ENCODE data around the gene TRABD. TPM values are rescaled to one million over a fixed set of nuclear protein-coding genes. Genes with fewer than 3 reads are reported as not detected.

The TRABD gene
- total RNA-seq, 1 experiment from 2014 or later, result 83.5 TPM

DNA sequence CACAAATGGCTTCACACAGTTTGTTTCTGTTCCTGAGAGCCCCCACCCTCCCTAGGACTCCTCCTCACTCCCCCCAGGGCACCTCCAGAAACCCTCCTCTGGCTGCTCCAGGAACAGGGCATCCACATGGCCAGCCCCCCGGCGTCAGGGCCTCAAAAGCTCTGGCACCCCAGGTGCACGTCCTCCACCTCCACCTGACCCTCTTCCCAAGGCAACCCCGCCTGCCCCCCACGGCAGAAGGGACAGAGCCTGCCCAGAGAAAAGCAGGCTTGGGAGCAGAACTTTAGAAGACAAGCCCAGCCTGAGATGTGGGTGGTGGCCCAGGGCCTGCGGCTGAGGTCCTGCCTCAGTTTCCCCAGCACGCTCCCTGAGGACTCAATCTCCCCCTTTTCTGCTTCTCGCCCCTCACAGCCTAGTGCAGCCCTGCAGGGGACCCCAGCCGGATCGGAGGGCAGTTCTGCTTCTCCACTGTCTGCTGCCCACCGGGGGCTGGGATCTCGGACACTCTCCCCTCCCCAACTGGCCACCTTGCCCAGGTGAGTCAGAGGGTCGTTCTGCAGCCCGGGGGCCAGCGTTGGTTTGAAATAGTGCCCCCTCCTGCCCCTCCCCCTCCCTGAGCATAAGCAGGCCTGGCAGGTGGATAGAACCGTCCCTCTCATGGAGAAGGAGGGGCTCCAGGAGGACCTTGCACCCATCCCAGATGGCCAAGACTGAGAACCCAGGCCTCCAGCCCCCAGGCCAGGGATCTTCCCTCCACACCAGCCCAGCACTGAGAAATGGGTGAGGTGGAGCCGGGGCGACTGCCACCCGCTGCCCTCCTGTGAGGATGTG is 2.4 kb upstream of the TRABD start:
- DNase-seq (ENCODE audit: low spot score), result no peak
- in situ Hi-C loops (cut with HindIII; ENCODE audit: low sequenced_read_pairs), result no loop called here

DNA sequence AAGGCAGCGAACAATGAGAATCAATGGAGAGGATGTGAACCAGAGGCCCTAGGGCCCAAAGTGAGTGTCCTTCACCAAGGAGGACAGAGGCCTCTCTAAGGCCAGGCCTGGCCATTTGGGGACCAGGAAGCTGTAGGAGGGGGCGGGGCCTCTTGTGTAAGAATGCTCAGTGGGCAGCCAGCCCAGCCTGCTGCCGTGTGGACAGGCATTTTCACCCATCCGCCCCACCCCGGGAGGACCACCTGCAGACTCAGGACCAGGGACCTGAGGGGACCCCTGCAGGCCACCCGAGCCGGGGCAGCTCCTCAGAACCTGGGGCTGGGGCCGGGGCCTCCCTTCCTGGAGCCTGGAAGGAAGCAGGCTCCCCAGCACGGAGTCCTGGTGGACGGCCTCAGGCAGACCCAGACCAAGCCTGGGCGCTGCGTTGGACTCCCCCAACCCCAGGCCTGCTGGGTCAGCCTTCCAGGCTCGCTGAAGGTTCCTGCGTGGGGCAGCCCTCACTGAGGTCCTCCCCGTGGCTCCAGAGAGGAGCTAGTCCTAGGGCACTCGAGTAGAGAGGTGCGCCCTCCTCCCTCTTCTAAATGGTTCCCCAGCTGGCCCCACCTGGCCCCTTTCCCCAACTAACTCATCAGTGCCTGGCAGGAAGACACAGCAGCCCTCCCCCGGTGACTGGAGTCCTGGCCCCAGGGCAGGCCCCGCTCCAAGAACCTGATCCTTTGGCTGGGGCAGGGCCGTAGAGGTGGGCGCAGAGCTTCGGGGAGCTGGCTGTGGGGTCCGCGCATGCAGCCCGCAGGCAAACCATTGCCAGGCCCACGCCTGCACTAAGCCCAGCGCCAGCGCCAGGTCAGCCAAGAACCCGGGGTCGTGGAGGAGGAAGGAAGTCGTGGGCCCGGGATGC is 1.5 kb upstream of the TRABD start:
- in situ Hi-C loops (cut with HindIII; ENCODE audit: low sequenced_read_pairs), result no loop called here
- DNase-seq (ENCODE audit: low spot score), result peak; percentile 89

DNA sequence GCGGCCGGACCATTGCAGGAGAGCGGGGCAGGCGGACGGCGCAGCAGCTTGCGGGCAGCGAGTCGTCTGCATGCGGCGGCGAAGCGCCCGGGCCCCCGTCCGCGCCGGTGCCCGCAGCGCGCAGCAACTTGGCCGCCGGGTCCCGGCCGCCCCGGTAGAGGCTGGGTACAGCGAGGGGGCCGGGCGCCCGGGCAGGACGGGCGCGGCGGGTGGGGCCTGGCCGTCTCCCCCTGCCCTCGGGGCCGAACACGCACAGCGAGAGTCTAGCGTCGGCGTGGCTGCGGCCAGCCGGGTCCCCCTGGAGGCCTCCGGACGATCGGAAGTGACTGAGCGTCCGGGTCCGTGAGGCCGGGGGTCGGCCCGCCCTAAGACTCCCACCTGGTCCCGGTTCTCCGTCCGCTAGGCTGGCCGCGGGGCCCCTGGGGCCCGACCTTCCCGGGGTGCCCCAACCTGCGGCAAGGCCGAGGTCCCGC is 775 bp upstream of the TRABD start:
- in situ Hi-C loops (cut with HindIII; ENCODE audit: low sequenced_read_pairs), result no loop called here
- no peak for DNase-seq (ENCODE audit: low spot score)

DNA sequence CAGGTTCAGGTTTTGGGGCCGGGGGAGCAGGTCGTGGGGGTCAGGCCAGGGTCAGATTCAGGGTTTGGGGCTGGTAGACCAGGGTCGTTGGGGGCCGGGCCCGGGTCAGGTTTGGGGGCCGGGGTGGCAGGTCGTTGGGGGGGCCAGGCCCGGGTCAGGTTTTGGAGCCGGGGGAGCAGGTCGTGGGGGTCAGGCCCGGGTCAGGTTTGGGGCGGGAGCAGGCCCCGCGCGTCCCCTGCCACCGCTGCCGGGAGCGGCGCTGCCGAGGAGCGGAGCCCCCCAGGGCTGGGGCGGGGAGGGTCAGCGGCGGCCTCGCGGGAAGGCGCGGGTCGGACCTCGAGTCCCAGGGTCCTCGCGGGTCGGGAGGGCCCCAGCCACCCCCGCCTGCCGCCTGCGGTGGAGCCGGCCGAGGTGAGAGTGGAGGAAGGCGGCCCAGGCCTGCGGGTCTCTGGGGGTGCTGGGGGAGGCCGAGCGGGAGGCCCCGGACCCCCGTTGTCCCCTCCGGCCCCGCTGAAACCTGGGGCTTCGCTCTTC is 535 bp downstream of the TRABD start:
- in situ Hi-C loops (cut with HindIII; ENCODE audit: low sequenced_read_pairs), result no loop called here
- DNase-seq (ENCODE audit: low spot score), result no peak

DNA sequence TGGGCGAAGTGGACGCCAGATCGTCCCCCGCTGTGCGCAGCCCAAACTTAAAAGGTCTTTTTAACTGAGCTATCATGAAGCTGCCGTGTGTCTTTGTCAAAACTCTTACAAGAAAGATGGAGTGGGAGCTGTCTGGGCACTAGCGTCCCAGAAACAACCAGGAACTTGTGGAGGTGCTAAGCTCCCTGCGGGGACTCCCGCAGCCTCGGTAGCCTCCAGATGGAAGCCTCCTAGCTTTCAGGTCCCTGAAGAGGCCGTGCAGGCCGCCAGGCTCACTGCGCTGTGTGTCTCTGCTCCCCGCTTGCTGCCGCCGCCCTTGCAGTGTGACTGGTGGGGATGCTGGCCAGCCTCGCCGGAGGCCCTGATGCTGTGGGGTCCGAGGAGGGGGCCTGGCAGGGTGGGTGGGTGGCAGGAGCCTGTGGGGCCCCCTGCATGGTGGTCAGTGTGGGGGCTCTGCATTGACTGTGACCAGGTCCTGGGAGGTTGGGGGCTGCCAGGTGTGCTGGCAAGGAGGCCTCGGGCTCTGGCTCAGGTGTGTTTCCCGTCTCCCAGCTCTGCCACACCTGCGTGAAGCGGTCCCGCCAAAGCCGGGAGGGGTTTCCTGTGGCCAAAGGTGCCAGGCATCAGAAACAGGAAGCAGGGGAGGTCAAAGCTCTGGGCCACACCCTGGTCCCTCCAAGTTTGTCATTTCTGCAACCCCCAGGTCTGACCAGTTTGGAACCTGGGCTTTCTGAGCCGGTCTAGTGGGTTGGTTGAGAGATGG is 1.2 kb downstream of the TRABD start:
- DNase-seq (ENCODE audit: low spot score), result no peak
- in situ Hi-C loops (cut with HindIII; ENCODE audit: low sequenced_read_pairs), result no loop called here

DNA sequence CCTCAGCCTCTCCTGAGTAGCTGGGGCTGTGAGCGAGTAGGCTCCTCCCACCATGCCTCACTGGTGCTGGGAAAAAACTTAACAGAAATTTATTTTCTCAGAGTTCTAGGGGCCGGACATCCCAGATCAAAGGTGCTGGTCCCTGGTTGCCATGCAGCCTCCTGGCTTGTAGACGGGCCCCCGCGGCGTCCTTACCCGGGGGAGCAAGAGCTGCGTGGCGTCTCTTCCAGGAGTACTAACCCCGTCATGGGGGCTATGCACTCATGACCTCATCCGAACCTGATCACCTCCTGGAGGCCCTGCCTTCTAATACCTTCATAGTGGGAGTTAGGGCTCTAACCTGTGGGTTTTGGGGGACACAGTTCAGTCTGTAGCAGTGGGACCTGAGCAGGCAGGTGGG is 2.6 kb downstream of the TRABD start:
- no peak for DNase-seq (ENCODE audit: low spot score)
- in situ Hi-C loops (cut with HindIII; ENCODE audit: low sequenced_read_pairs), result no loop called here

DNA sequence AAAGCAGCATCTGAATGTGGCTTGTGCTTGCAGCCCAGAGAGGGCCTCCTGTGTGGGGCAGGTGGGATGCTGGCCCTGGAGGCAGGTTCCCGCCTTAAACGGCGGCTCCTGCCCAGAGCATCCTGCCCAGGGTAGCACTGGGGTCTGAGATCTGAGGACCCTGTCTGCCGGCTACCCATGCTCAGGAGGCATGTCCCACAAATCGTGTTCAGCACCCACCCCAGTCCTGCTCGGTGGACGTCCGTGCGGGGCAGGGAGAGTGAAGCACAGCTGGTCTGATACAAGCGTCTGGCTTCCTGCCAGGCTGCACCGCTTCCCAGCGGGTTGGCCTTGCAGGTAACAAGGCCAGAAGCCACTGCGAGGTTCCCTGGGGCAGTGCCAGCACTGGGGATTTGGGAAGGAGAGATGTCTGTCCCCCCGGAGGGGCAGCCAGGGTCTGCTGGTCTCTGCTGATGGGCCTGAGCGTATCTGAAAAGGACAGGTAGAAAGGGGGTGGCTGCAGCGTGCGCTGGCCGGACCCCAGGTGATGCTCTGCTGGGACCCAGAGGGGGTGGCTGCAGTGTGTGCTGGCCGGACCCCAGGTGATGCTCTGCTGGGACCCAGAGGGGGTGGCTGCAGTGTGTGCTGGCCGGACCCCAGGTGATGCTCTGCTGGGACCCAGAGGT is 3.6 kb downstream of the TRABD start:
- in situ Hi-C loops (cut with HindIII; ENCODE audit: low sequenced_read_pairs), result no loop called here
- DNase-seq (ENCODE audit: low spot score), result no peak

DNA sequence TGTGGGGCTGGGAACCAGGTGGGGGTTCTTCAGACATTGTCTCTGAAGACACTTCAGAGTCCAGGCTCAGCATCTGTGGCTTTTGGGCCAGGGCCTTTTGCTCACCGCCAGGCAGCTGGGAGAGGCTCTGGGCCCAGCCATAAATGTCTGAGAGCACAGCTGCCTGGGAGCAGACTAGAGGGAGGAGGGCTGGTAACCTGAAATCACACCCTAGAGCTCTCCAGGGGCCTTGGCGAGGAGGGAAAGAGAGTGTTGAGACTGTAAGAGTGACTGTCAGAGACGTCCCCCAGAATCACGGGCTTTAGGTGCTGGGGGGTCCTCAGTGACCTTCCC is 4.1 kb downstream of the TRABD start:
- in situ Hi-C loops (cut with HindIII; ENCODE audit: low sequenced_read_pairs), result no loop called here
- no peak for DNase-seq (ENCODE audit: low spot score)

DNA sequence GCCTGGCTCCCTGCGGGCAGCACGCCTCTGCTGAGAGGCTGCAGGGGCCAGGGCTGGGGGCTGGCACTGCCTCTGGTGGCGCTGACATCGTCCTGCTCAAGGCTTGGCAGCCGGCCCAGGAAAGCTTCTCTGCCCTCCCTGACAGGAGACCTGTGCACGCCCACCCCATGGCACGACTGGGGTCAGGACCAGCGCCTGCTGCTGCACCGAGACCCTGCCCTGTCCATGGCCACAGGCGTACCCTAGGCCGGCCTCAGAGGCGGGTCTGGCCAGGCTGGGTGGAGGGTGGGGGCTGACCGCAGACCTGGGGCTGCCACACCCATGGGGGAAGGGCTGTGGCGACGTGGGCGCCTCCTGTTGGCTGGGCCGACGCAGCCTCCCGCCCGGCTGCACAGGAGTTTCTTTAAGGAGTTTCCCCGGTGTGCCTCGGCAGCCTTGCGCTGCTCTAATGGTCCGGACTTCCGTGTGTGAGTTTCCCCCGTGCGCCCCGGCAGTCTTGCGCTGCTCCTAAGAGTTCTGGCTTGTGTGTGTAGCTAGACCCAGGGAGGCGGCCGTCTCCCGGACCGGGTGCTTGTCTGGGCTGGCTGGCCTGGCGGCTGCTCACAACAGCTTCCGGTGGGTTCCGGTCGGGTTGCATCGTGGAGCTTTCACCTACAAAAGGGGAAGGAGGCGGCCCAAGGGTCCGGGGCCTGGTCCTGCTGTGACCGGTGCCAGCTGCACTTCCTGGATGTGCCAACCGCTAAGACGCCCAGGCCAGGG is 4.6 kb downstream of the TRABD start:
- in situ Hi-C loops (cut with HindIII; ENCODE audit: low sequenced_read_pairs), result no loop called here

DNA sequence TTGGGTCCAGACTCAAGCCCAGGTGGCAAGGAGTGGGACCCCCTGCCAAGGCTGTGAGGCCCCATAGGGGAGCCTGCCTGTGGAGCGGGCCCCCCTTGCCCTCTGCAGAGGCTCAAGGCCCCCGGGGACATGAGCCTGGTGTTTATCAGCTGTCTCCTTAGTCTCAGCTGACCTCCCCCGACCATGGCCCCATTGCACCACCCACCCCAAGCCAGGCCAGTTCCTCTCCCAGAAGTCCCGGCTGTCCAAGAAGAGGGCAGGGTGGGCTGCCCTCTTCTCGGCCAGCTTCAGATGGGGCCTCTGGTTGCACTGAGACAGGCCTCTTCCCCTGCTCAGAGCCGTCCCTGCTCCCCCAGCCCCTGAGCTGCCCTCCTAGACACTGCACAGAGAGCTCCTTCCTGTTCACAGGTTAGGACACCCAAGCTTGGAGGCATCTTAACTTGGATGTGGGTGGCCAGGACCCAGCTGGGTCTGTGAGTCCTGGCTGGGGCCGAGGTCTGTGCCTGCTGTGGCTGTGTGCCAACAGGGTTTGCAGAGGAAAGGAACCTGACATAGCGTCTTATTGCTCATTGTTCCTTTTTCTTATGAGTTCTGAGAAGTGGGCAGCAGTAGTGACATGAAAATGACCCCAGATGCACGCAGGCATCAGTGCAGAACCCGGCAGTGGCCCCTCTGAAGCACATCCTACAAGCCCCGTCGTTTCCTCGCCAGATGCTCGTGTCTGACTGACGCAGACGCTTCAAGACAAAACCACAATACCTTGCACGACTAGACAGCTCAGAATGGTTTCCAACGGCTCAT is 5.4 kb downstream of the TRABD start:
- in situ Hi-C loops (cut with HindIII; ENCODE audit: low sequenced_read_pairs), result no loop called here
- no peak for DNase-seq (ENCODE audit: low spot score)

More for the DNA sequence above, 4.6 kb downstream of the TRABD start:
- DNase-seq (ENCODE audit: low spot score), result no peak

DNA sequence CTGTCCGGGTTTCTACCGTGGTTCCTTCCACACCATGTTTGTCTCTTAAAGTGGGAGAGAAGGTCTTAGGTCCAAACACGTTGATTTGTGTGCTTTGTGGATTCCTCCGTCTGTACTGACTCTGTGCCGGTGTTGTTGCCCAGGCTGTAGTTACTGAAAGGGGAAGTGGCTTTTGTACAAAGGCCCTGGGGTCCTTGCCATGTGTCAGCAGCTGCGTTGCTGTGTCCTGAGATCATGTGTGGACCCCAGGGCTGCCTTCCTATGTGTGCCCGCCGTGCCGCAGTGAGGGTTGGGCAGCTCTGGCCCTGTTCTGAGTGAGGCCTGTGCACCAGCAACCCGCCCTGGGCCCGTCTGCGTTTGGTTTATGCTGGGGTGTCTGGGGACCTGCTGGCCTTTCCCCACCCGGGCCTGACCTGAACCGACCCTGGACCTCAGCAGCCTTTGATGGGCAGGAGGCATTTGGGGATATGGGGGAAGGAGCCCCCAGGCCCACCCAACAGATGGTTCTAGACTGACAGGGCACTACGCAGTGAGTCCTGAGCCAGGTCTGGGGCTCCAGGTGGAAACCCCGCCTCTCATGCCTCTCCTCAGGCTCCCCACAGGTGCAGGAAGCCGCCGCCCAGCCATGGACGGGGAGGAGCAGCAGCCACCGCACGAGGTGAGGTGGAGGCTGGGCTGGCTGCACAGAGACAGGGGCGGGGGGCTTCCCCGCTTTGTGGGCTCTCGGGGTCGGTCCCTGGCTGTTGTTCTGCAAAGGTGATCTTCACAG is 6.9 kb downstream of the TRABD start:
- in situ Hi-C loops (cut with HindIII; ENCODE audit: low sequenced_read_pairs), result no loop called here

DNA sequence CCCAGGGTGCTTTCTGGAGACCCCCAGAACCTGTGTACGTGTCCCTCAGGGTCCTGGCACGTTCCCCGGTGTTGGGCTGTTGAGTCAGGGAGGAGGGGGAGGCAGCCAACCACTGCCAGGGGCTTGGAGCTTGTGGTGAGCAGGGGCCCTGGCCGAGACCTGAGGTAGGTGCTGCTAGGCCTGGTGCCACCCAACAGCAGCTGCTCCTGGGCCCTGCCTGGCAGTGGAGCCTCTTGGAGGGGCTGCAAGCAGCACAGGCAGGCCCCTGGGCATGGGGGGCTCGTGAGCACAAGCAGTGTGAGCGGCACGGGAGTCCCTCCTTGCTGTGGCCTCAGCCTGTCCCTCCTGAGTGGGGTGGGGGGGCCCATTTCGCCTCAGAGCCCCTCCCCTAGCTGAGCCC is 7.9 kb downstream of the TRABD start:
- DNase-seq (ENCODE audit: low spot score), result no peak
- in situ Hi-C loops (cut with HindIII; ENCODE audit: low sequenced_read_pairs), result no loop called here

More for the DNA sequence above, 6.9 kb downstream of the TRABD start:
- DNase-seq (ENCODE audit: low spot score), result no peak

DNA sequence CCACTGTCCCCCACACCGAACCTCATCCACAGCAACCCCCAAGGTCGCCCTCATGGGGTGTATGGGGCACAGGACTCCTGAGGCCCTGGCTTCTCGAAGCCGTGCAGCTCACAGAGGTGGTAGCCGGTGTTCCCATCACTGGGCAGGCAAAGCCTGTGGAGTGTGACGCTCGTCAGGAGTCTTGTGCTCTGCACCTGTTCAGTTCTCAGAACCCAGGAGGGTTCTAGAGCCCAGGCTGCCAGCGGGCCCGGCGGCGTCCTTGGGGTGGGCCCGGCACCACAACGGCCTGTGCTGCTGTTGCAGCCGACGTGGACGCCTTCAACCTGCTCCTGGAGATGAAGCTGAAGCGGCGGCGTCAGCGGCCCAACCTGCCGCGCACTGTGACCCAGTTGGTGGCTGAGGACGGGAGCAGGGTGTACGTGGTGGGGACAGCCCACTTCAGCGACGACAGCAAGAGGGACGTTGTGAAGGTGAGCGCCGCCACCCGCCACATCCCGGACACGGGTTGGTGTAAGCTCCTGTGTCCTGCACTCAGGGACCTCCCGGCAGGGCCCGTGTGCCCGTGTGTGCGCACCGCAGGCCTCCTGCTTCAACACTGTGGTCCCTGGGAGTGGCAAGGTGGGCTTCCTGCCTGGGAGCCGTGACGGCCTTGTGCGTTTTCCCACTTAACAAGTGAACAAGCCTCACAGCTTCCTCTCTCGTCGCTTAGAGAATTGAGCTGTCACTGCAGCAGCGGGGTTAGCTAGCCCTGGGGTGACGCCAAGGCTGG is 8.5 kb downstream of the TRABD start:
- no peak for DNase-seq (ENCODE audit: low spot score)
- in situ Hi-C loops (cut with HindIII; ENCODE audit: low sequenced_read_pairs), result no loop called here

DNA sequence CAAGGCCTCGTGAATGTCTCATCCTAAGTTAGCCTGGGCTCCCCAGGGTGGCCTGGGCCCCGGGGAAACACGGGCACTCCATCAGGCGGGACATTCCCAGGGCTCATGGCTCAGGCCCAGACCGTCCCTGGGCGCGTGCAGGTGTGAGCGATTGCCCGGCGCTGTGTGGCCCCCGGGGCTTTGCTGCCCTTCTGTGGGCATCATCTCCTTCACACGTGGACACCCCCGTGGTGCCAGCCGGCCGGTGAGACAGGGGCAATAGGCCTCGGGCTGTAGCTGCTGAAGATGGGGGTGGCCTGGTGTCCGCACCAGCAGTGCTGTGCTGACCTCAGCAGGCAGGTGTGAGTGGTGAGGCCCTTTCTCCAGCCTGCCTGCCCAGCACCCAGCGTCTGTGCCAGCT is 10.5 kb downstream of the TRABD start:
- in situ Hi-C loops (cut with HindIII; ENCODE audit: low sequenced_read_pairs), result no loop called here
- no peak for DNase-seq (ENCODE audit: low spot score)

DNA sequence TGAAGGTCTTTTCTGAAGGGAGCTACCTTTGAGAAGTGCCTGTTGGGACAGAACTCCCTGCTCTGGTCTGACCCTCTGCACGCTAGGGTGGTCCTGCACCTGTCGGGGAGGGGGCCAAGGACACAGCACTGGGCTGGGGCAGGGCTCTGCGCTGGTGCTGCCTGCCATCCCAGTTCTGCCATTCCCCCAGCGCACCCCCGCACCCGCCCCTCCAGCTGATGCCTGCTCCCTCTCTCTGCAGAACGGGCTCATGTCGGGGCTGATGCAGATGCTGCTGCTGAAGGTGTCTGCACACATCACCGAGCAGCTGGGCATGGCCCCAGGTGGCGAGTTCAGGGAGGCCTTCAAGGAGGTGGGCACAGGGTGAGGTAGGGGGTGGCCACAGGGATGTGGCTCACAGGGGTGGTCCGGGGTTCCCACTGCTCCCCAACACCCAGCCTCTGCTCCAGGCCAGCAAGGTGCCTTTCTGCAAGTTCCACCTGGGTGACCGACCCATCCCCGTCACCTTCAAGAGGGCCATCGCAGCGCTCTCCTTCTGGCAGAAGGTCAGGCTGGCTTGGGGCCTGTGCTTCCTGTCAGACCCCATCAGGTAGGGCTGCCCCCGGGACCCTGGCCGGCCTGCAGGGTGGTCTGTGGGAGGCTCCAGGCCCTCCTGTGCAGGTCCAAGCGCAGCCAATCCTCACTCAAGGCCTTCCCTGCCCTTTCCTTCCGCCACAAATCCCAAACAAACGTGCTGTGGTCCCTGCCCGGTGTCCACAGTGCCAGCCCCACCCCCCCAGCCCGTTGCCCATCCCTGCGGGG is 11.5 kb downstream of the TRABD start:
- no peak for DNase-seq (ENCODE audit: low spot score)

More for the DNA sequence above, 11.5 kb downstream of the TRABD start:
- in situ Hi-C loops (cut with HindIII; ENCODE audit: low sequenced_read_pairs), result no loop called here

All from G401 (cell line).